Stimulated activated CD8-positive, alpha-beta memory T cell treated with anti-CD3 and anti-CD28 coated beads, Interleukin-2, amount 100 ng/mL, for 48 hours (primary cell): Measurements from ENCODE around the gene COL6A3.

ENCODE experiments used
- DNase-seq, 2 donors: peaks; one replicate each; pipeline ENCODE4 v3.0.0-alpha.2; 2020; ENCODE audit warnings: low read depth in 2 of 2

The COL6A3 gene, protein sequence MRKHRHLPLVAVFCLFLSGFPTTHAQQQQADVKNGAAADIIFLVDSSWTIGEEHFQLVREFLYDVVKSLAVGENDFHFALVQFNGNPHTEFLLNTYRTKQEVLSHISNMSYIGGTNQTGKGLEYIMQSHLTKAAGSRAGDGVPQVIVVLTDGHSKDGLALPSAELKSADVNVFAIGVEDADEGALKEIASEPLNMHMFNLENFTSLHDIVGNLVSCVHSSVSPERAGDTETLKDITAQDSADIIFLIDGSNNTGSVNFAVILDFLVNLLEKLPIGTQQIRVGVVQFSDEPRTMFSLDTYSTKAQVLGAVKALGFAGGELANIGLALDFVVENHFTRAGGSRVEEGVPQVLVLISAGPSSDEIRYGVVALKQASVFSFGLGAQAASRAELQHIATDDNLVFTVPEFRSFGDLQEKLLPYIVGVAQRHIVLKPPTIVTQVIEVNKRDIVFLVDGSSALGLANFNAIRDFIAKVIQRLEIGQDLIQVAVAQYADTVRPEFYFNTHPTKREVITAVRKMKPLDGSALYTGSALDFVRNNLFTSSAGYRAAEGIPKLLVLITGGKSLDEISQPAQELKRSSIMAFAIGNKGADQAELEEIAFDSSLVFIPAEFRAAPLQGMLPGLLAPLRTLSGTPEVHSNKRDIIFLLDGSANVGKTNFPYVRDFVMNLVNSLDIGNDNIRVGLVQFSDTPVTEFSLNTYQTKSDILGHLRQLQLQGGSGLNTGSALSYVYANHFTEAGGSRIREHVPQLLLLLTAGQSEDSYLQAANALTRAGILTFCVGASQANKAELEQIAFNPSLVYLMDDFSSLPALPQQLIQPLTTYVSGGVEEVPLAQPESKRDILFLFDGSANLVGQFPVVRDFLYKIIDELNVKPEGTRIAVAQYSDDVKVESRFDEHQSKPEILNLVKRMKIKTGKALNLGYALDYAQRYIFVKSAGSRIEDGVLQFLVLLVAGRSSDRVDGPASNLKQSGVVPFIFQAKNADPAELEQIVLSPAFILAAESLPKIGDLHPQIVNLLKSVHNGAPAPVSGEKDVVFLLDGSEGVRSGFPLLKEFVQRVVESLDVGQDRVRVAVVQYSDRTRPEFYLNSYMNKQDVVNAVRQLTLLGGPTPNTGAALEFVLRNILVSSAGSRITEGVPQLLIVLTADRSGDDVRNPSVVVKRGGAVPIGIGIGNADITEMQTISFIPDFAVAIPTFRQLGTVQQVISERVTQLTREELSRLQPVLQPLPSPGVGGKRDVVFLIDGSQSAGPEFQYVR (N-terminal part only)

DNA sequence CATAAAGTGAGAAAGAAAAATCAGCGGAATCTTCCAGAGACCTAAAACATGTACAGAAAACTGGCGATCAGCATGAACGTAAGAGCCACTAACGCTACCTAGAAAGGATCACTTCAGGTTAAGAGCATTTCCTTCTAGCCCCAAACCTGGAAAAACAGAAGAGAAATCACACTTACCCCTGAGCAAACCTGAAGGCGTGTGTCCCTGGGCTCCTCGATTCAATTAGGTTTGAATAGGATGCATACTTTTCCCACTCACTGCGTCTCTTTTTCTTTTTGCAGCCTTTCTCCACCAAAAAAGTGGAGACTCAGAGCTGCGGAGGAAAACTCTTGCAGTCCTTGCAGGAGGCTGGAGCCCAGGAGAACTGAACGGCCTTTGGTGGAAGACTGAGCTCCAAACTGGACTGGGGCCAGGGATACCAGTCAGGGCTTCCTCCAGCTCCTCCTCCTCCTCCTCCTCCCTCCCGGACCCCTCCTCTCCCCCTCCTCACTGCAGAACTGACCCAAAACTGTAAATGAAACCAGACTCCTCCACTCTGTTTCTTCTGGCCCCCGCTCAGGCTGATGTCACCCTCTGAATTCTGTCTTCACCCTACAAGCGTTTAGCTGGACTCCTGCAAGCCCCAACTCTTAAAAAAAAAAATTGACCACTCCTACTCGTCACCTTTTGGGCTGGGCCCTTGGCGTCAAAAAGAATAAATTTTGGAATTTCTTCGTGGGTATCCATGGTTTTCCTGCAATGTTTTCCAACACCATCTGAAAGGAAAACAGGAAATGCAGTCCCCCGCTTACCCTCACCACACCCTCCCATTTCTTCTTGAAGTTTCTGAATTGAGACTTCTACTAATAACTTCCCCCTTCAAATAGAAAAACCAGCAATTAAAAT, at the start of gene COL6A3:
TSS of gene COL6A3 (minus strand) at position 388 of the 885 bp plus-strand sequence. CDS start 17,347 bp downstream, outside the sequence.
- DNase-seq, result no peak

DNA sequence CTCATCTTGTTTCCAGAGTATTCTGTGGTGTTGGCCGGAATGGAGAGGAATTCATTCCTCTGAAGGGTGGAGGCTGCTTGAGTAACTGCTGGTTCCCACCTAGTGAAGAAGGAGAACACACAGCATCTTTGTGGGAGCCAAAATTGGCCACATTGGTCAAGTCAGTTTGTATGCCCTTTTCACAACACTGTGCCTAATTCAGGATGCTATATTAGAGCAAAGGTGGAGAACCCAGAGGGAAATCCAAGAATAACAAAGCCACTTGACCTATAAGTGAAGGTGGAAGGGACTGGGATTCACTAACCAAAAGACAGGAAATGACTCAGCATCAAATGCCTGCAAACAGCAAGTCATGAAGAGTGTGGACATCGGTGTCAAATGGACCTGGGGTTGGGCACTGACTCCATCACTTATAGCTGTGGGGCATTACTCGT, 45.8 kb upstream of the COL6A3 start:
- no peak for DNase-seq

DNA sequence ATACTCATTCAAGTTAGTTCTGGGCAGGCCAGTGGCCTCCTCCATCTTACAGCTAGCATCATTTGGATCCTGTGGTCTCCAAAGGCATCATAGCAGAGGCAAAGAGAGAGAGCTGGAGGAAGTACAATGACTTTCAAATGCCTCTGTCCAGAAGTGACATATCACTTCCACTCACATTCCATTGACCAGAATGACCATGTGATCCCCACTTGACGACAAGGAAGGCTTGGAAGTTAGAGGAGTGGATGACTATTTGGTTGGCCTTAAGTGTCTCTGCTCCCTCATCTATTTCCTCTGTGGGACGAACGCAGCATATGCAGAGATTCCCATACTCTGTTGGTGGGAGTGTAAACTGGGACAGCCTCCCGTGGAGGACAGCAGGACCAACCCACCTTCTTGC, 45.3 kb upstream of the COL6A3 start:
- no peak for DNase-seq

DNA sequence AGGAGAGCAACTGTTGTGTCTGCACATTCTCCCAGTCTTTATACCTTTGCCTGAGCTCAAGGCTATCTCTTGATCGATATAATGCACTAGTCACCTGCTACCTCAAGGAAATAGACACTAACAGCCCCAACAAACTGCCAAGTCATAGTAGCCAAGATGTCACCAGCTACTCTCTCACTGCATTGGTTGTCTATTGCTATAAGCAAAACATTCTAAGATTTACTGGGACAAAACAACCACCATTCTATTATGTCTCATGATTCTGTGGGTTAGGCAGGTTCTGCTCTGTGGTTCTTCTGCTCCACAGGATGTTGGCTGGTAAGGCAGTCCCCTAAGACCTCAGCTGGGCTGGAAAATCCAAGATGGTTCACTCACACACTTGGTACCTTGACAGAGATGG, 44.6 kb upstream of the COL6A3 start:
- DNase-seq, result no peak

DNA sequence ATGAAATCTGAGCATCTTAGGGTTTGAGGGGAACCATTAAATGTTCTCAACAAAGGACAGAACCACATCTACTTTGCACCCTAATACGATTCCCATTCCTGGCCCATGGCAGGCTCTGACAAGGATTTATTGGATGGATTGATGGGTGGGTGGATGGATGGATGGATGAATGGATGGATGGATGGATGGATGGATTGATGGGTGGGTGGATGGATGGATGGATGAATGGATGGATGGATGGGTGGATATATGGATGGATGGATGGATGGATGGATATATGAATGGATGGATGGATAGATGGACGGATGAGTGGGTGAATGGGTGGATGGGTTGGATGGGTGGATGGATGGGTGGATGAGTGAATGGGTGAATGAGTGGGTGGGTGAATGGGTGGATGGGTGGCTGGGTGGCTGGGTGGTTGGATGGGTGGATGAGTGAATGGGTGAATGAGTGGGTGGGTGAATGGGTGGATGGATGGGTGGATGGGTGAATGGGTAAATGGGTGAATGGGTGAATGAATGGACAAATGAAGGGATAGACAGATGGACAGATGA, 43.5 kb upstream of the COL6A3 start:
- DNase-seq, result no peak

DNA sequence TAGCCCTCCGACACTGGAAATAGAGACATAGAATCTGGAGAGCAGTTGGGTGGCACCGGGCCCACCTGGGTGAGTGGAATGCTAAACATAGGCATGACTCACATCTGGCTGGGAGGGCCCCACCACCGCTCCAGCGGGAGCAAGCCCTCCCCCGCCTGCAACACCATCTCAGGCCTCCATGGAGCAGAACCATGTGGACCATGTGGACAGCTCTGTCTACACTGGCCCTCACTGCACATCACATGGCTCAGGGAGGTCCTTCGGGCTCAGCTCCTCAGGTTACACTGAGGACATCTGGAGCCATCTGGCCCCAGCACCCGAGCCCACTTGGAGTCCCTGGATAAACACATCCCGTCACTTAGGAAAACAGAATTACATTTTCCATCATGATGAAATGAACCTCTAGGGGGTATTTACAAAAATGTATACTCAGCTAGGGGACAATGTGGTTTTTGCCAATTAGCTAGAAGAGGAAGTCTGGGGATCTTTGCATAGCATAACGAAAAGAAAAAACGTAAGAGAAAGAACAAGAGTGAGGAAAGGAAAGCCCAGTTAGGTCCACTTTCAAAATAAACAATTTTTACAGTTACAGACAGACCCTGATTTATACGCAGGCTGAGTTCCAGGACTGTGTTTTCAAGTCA, 42.4 kb upstream of the COL6A3 start:
- DNase-seq, result no peak

DNA sequence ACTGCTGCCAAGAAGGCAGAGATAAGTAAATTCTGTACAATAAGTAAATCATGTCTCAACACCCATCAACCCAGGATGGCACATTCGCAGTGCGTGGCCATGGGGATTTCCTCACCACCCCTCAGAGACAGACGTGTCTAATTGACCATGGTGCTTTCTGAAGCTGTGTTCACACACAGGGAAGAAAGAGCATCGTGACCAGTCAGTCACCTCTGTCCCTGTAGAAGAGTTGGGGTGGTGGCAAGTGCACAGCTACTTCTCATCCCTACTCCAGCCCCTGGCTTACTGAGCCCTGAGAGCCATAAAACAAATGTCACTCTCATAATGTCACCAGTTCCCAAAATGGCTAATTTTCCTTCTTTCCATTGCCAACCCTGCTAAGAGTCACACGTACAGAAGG, 41.8 kb upstream of the COL6A3 start:
- DNase-seq, result no peak

DNA sequence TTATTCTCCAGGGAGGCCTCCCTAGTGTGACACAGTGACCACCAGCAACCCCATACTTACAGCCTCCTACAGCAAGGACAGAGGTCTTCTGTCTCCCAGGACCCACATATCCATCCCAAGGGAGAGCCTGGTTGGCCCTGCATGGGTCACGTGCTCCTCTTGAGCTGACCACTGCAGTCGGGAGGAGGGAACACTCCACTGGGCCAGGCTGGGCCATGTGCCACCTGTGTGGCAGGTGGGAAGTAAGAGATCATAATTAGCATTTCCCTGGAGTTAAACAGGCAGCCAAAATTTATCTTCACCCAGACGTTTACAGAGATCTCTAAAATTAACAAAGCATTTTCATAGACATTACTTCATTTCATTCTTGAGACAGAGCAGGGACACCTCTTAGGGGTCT, 39.7 kb upstream of the COL6A3 start:
- DNase-seq, result no peak

DNA sequence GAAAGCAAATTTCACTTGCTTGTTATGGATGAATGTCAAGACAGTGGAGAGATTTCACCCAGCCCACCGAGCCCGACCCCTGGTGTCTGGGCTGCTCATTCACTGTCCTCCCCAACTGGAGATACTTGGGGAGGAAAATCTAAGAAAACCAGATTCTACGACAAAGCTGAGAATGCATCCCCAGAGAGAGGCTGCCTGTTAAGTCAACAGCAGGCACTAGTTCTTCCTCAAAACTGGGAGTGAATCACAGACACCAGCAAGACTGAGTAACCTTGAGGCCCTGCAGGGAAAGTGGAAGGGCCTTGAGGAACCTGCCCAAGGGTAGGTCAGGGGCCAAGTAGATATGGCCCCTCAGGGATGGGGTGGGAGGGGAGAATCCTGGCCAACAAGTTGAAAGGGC, 38.9 kb upstream of the COL6A3 start:
- DNase-seq, result no peak

DNA sequence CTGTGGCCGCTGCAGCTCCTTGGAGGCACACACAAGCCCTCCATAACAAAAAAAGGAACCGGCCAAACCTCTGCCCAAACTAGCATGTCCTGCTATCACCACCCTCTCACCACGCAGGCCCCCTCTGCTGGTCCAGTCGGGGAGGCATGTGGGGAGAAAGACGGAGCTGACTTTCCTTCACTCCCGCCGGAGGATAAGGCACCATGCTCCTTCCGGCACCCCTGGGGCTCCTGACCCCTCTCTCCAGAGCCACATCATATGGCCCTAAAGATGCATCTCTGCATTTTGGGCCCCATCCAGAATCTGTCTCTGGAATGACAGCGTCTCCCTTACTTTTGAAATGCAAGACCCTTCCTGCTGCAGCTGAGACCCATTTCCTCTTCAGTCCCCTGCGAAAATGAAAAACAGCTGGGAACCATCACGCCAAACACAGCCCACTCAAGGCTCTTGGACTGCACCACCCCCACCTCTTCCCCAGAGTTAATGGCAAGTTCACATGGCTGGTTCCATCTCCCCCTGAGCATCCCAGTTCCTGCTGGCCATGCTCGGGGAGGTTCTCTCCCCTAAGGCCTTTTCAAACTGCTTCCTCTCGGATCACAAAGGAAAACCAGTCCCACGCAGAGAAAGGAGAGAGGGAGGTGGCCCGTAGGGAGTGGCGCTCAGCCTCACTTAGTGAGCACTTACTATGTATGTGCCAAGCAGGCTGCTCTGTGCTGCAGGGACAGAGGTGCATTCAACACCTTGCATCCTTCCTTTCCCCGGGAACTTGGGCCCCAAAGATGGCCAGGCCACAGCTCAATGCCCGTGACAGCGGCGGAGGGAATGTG, 37.9 kb upstream of the COL6A3 start:
- no peak for DNase-seq

DNA sequence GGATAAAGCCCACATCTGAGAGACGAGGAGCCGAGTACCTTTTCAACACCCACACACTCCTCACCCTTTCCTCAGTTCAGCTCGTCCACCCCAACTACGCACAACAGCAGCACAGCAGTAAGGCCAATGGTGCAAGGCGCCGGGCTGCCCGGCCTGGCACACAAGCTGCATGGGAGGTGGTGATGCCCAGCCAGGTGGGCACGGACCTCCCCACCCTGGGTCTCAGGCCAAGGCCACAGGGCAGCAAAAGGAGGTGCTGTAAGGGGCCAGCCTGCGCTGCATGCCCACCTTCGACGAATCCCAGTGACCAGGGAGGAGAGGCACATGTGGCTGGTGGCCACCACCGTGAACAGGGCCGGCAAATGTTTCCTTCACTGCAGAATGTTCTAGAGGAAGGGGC, 36.6 kb upstream of the COL6A3 start:
- no peak for DNase-seq

DNA sequence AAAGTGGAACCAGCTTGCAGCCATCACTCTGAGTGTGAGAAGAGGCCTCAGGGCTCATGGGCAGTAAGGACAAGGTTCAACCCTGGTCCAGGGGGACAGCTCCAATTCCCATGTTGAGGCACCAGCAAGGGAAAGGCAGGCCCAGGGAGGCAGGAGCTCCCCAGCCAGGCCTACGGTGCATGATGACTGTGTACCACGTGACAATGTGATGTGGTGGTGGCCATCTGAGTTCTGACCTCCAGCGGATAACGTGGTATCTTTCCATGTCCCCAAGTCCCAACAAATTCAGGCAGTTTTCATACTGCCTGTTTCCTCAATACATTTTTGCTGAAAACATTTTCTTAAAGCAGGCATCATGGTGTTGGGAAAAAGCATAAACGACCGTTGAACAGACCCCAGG, 36.1 kb upstream of the COL6A3 start:
- DNase-seq, result no peak

DNA sequence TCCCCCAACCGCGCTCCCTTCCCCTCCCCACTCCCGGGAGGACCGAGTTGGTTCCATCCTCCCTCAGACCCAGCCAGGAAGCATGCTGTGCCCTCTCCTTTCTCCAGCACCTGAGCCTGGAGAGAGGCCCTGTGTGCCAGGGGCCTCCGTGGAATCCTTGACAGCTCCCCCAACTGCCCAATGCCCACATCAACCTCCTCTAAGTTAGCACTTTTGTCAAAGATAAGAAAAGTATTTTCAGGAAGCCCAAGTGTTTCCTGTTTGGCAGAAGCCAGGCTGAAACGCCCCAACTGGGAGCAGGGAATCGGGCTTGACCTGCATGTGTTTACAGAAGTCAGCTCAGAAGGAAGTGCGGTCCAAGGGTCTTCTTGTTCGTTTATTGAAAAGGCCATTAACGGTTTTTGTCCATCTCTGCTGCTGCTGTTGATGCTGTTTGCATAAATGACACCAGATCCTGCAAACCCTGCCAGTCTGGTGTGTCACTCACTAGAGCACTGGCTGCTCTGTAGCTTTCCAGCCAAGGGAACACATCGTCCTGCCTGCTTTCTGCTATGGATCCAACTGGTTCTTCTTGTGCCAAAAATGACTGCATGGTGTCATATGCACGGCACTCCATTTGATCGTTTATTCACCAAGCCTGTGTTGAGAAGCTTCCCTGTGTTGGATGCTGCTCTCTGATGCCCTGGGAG, 35.4 kb upstream of the COL6A3 start:
- DNase-seq, result no peak

DNA sequence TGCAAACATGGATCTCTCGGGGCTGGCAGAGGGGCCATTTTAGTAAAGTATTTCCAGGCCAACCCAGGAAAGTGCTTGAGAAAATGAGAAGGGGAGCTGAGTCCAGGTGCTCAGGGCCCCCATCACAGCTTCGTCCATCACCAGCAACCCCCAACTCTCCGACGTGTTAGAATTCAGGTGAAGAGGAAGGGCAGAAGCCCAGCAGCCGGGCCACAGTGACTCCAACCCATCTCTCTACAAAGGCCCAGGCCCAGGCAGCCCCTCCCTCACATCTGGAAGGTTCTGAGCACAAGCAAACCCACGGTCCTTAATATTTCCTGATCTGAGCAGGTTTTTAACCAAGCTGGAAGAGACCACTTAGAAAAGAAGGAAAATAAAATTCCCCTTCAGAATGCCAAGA, 34.7 kb upstream of the COL6A3 start:
- DNase-seq, result no peak

DNA sequence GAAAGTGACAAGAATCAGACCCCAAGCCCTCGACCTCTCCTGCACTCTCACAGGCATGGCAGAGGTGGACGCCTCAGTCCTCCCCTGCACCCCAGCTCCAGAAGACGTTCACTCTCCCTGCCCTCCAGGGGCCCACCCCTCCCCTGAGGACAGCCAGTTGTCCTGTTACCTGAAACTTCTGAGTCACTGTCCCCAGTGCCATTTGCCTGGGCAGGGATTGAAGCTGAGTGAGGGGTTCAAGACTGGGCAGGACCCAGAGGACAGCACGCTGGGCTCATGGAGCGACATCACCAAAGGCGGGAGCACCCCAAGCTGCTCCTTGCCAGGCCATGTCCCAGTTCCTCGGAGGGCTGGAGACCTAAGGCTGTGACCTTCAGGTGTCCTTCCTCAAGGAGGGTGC, 34.2 kb upstream of the COL6A3 start:
- no peak for DNase-seq

DNA sequence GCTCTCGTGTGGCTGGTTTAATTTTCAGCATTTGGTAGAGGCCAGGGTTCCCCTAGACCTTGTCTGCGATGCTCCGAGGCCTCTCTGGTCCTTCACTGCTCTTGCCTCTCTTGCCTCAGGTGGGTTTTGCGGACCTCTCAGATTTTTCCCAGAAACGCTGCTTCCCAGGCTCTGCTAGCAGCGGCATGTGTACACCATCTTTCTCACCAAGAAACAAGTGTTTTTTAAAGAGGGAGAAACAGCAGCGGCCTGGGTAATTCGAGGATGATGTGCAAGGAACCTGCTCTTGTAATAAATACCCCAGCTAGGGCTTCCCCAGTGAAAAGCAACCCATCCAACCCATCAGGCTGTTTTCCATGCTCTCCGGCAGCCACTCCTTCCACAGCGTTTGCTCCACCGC, 33.5 kb upstream of the COL6A3 start:
- DNase-seq, result no peak

DNA sequence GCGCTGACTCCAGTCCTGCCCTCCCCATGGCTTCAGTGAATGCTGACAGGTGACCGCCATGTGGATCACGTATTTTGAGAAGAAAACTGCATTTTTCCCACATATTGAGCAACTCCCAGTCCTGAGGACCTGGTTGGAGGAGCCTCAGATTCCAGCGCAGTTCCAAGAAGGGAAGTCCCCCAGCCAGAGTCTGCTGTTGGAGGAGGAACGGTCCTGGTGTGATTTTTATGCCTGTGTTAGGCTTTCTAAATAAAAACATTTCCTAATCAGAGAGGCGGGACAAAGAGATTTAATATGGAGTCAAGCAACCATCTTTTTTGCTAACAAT, 32.3 kb upstream of the COL6A3 start:
- no peak for DNase-seq

DNA sequence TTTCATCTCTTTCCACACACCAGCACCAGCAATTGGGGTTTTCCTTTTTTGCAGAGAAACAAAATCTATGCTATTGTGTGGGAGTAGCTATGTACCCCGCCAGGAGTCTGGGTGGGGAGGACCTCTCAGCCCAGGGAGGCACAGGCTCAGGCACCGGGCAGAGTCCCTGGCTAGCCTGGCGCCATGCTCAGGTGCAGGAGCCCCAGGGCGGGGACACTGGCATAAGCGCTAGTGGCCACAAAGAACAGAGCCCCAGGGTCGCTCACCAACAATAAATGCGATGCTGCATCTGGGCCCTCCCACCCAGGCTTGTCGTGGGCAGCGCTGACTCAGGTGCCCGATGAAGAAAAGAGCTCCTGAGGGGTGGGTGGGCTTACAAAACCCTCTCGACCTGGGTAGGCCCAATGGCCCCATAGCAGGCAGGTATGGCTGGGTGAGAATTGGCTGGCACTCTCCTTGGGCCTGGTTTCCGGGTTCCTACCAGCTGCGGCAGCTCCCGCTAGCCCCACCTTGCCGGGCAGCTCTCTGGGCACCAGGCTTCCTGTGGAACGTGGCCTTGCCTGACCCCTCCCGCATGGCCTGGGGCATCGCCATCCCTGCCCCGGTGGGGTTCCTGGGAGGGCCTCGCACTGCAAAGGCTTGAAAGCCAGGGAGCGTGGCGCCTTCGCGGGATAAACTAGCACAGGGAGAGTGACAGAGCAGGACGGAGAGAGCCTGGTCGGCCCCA, 31.8 kb upstream of the COL6A3 start:
- no peak for DNase-seq
